GM23338 (cell line): Measurements from ENCODE around the gene SERINC1. TPM values are rescaled to one million over a fixed set of nuclear protein-coding genes. Genes with fewer than 3 reads are reported as not detected.

ENCODE experiments used
- ATAC-seq: fragments of 200-7000 bp; cut with Tn5 transposase; 3 replicates; pipeline ENCODE4 v1.9.1; 2020
- DNase-seq: peaks from one replicate; pipeline ENCODE4 v3.0.0-alpha.2; 2015; ENCODE audit warnings: low spot score
- H2AFZ ChIP-seq: fragments of 200-600 bp; sonication (generic); 2 replicates; pipeline ENCODE4 v1.8.0; 2016; ENCODE audit warnings: antibody characterized with exemption, mild to moderate bottlenecking, moderate library complexity
- H3F3A ChIP-seq: fragments of 200-600 bp; sonication (generic); replicated peaks from 2 replicates; pipeline ENCODE4 v1.8.0; 2017; ENCODE audit warnings: antibody characterized with exemption, mixed run types, low read depth
- H3K27ac ChIP-seq: fragments of 200-600 bp; sonication (generic); 2 replicates; pipeline ENCODE4 v1.6.1; 2016; ENCODE audit warnings: low read depth
- H3K27me3 ChIP-seq: fragments of 200-600 bp; sonication (generic); 2 replicates; pipeline ENCODE4 v1.8.0; 2016; ENCODE audit warnings: mild to moderate bottlenecking, mixed run types, moderate library complexity; ENCODE audit not compliant: insufficient read depth
- H3K36me3 ChIP-seq: fragments of 200-600 bp; sonication (generic); 2 replicates; pipeline ENCODE4 v1.8.0; 2016; ENCODE audit warnings: mild to moderate bottlenecking; ENCODE audit not compliant: insufficient read depth
- H3K4me1 ChIP-seq: fragments of 200-600 bp; sonication (generic); 2 replicates; pipeline ENCODE4 v1.8.0; 2016; ENCODE audit warnings: mild to moderate bottlenecking, moderate library complexity; ENCODE audit not compliant: insufficient read depth
- H3K4me2 ChIP-seq: fragments of 200-600 bp; sonication (generic); 2 replicates; pipeline ENCODE4 v1.7.1; 2017; ENCODE audit warnings: mixed run types
- H3K4me3 ChIP-seq: fragments of 200-600 bp; sonication (generic); 2 replicates; pipeline ENCODE4 v1.6.1; 2016; ENCODE audit warnings: mixed run types
- H3K79me2 ChIP-seq: fragments of 200-600 bp; sonication (generic); replicated peaks from 2 replicates; pipeline ENCODE4 v1.8.0; 2017; ENCODE audit warnings: mild to moderate bottlenecking; ENCODE audit not compliant: insufficient read depth
- H3K9me2 ChIP-seq: fragments of 200-600 bp; sonication (generic); 2 replicates; pipeline ENCODE4 v1.8.0; 2017; ENCODE audit not compliant: insufficient read depth
- H4K20me1 ChIP-seq: fragments of 200-600 bp; sonication (generic); replicated peaks from 2 replicates; pipeline ENCODE4 v1.8.0; 2017; ENCODE audit warnings: mild to moderate bottlenecking; ENCODE audit not compliant: insufficient read depth
- H3K27ac Mint-ChIP-seq: 2 replicates; pipeline ENCODE4 v1.8.0; 2020; ENCODE audit warnings: inconsistent platforms, mild to moderate bottlenecking, moderate library complexity, mixed read lengths
- H3K27me3 Mint-ChIP-seq: 3 replicates; pipeline ENCODE4 v1.8.0; 2022; ENCODE audit warnings: low read depth, mild to moderate bottlenecking, moderate library complexity, mixed read lengths, inconsistent platforms; ENCODE audit not compliant: insufficient read depth, poor library complexity
- H3K36me3 Mint-ChIP-seq: 3 replicates; pipeline ENCODE4 v1.8.0; 2021; ENCODE audit warnings: low read depth, mild to moderate bottlenecking, inconsistent platforms, moderate library complexity, mixed read lengths
- H3K4me1 Mint-ChIP-seq: 3 replicates; pipeline ENCODE4 v1.8.0; 2020; ENCODE audit warnings: mild to moderate bottlenecking, inconsistent platforms, mixed read lengths
- H3K4me3 Mint-ChIP-seq: 3 replicates; pipeline ENCODE4 v1.8.0; 2021; ENCODE audit warnings: moderate library complexity, mild to moderate bottlenecking, inconsistent platforms, mixed read lengths
- H3K9me3 Mint-ChIP-seq: 3 replicates; pipeline ENCODE4 v1.8.0; 2020; ENCODE audit warnings: moderate library complexity, mild to moderate bottlenecking, inconsistent platforms, mixed read lengths
- CREB1 ChIP-seq: fragments of 250-450 bp; sonication (Bioruptor Pico); IDR thresholded peaks from 2 replicates; pipeline ENCODE4 v1.5.0; 2020; ENCODE audit warnings: low read depth, mild to moderate bottlenecking, moderate library complexity
- JUNB ChIP-seq: IDR thresholded peaks from one replicate; pipeline ENCODE4 v1.6.1; 2016; ENCODE audit warnings: antibody characterized with exemption; ENCODE audit not compliant: unreplicated experiment
- NANOG ChIP-seq: IDR thresholded peaks from 2 replicates; pipeline ENCODE4 v1.6.1; 2016; ENCODE audit warnings: antibody characterized with exemption, borderline replicate concordance
- ZNF114 ChIP-seq: fragments of 250-450 bp; sonication (Bioruptor Pico); IDR thresholded peaks from 2 replicates; pipeline ENCODE4 v1.5.0; 2020; ENCODE audit warnings: mild to moderate bottlenecking, moderate library complexity
- ZNF331 ChIP-seq: fragments of 250-450 bp; sonication (Bioruptor Pico); IDR thresholded peaks from 2 replicates; pipeline ENCODE4 v1.5.0; 2020; ENCODE audit warnings: low read depth, mild to moderate bottlenecking, moderate library complexity
- polyA plus RNA-seq: library from polyadenylated mRNA; unstranded; fragments of >200 nt; fragmentation: Nextera tagmentation; extraction: Ambion mirVana; gene quantifications from 2 replicates; pipeline ENCODE4 v1.2.1, GENCODE V29; 2016
- total RNA-seq: library from RNA; depleted of rRNA; stranded (reverse); fragments of >200 nt; shearing (Covaris generic); gene quantifications from 2 replicates; pipeline ENCODE4 v1.2.3, GENCODE V29; 2014
- TF ChIP-seq, protein P1 (sequence below): IDR thresholded peaks from one replicate; pipeline ENCODE4 v1.6.1; 2018; ENCODE audit warnings: antibody characterized with exemption; ENCODE audit not compliant: unreplicated experiment
- TF ChIP-seq, protein P2 (sequence below), 2 experiments: fragments of 200-600 bp in 1 of 2; sonication (generic) in 1 of 2; conservative IDR thresholded peaks; 2 replicates each; pipeline versions ENCODE4 v1.5.1 to v1.6.1; 2016 to 2017; ENCODE audit warnings: antibody characterized with exemption in 2 of 2, low read depth in 2 of 2, mild to moderate bottlenecking in 2 of 2, moderate library complexity in 1 of 2

The SERINC1 gene
- total and polyA plus RNA-seq, 2 experiments from 2014 or later: 17.6 to 43.0 TPM

DNA sequence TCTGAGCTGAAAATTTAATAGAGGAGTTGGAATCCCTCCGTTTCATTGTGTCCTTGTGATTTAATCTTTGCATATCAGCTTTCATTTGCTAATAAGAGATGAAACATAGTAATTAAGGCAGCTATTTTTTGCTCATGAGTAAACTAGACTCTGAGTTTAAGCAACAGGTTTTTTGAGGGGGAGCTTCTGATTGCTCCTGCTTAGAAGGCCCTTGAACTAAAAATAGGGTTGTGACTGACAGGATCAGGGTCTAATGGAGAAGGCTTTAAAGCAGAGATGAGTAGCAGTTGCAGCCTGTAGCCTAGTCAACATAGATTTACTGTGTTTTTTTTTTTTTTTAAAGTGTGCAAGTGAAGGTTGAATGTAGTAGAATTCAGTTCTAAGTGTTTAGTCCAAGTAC lies 54.8 kb downstream of the SERINC1 start (continued):
- TF ChIP-seq, protein P1, sequence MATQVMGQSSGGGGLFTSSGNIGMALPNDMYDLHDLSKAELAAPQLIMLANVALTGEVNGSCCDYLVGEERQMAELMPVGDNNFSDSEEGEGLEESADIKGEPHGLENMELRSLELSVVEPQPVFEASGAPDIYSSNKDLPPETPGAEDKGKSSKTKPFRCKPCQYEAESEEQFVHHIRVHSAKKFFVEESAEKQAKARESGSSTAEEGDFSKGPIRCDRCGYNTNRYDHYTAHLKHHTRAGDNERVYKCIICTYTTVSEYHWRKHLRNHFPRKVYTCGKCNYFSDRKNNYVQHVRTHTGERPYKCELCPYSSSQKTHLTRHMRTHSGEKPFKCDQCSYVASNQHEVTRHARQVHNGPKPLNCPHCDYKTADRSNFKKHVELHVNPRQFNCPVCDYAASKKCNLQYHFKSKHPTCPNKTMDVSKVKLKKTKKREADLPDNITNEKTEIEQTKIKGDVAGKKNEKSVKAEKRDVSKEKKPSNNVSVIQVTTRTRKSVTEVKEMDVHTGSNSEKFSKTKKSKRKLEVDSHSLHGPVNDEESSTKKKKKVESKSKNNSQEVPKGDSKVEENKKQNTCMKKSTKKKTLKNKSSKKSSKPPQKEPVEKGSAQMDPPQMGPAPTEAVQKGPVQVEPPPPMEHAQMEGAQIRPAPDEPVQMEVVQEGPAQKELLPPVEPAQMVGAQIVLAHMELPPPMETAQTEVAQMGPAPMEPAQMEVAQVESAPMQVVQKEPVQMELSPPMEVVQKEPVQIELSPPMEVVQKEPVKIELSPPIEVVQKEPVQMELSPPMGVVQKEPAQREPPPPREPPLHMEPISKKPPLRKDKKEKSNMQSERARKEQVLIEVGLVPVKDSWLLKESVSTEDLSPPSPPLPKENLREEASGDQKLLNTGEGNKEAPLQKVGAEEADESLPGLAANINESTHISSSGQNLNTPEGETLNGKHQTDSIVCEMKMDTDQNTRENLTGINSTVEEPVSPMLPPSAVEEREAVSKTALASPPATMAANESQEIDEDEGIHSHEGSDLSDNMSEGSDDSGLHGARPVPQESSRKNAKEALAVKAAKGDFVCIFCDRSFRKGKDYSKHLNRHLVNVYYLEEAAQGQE: no peak
- TF ChIP-seq, protein P2, sequence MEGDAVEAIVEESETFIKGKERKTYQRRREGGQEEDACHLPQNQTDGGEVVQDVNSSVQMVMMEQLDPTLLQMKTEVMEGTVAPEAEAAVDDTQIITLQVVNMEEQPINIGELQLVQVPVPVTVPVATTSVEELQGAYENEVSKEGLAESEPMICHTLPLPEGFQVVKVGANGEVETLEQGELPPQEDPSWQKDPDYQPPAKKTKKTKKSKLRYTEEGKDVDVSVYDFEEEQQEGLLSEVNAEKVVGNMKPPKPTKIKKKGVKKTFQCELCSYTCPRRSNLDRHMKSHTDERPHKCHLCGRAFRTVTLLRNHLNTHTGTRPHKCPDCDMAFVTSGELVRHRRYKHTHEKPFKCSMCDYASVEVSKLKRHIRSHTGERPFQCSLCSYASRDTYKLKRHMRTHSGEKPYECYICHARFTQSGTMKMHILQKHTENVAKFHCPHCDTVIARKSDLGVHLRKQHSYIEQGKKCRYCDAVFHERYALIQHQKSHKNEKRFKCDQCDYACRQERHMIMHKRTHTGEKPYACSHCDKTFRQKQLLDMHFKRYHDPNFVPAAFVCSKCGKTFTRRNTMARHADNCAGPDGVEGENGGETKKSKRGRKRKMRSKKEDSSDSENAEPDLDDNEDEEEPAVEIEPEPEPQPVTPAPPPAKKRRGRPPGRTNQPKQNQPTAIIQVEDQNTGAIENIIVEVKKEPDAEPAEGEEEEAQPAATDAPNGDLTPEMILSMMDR (conservative IDR thresholded peaks at IDR 0.05; ENCODE audit: low read depth in 2 of 2): no peak
- TF ChIP-seq NANOG: no peak

DNA sequence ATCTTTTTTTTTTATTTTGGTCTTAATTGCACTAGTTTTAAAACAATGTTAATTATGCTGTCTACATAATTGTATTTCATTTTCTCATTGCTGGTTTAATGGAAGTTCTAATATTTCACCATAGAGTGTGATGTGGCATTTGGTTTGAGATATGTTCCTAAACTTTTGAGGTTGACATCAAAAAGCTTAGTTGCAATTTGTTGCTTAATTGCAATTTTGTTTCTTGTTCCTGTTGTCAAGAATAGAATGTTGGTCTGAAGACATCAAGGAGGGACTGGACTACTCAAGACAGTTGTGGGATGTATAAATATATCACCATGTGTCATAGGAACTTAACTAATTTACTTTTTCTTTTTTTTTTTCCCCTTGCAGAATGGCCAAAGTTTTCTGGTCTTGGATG lies 59.6 kb downstream of the SERINC1 start:
- Histone ChIP-seq H2AFZ (no peak overlapping the region), H3K36me3 (no peaks in the 10 kb centered on the region; the same call in 1 of the 2 replicates), H3K4me1 (no peaks in the 10 kb centered on the region), H3F3A (no peaks in the 10 kb centered on the region), H3K4me3 (no peak overlapping the region), H3K79me2 (peaks cover 34% of the 10 kb centered on the region; the same call in 1 of the 2 replicates), H3K9me2 (no peaks in the 10 kb centered on the region), H3K27me3 (no peaks in the 10 kb centered on the region), H3K27ac (no peak overlapping the region), H3K4me2 (no peak overlapping the region), H4K20me1 (peaks cover 8% of the 10 kb centered on the region; the same call in 1 of the 2 replicates)
- H3K27me3 Mint-ChIP-seq: no peaks in the 10 kb centered on the region
- no peak overlapping the region for H3K27ac Mint-ChIP-seq
- ATAC-seq (no peak), DNase-seq (no peak)
- H3K4me1 Mint-ChIP-seq: peaks cover 16% of the 10 kb centered on the region
- no peak overlapping the region for H3K4me3 Mint-ChIP-seq
- no peaks in the 10 kb centered on the region for H3K9me3 Mint-ChIP-seq
- H3K36me3 Mint-ChIP-seq: no peaks in the 10 kb centered on the region
- TF ChIP-seq ZNF331 (CRISPR knock-in tag): no peak
- no peak for TF ChIP-seq CREB1
- TF ChIP-seq, protein P2 (conservative IDR thresholded peaks at IDR 0.05; ENCODE audit: low read depth in 2 of 2): no peak
- TF ChIP-seq, protein P1: no peak
- TF ChIP-seq ZNF114 (CRISPR knock-in tag): no peak
- no peak for TF ChIP-seq JUNB
